GM12878 (cell line): Measurements from ENCODE around the gene TRH.

Source experiments
- BCL11A ChIP-seq: IDR thresholded peaks from 2 replicates; pipeline ENCODE4 v1.6.1; 2011; ENCODE audit warnings: low read depth, low read length
- BCLAF1 ChIP-seq: fragments of 450-650 bp; IDR thresholded peaks from 2 replicates; pipeline ENCODE4 v1.6.1; 2017; ENCODE audit warnings: antibody characterized with exemption, mild to moderate bottlenecking, moderate library complexity
- CTCF ChIP-seq, 3 experiments: IDR thresholded peaks in 2 of 3; conservative IDR thresholded peaks in 1 of 3; 2 replicates each; pipeline ENCODE4 v1.5.1; 2011; ENCODE audit warnings: low read depth in 3 of 3, low read length in 3 of 3, mild to moderate bottlenecking in 3 of 3, control low read depth in 2 of 3, moderate library complexity in 2 of 3, inconsistent platforms in 1 of 3, mixed read lengths in 1 of 3; ENCODE audit not compliant: control insufficient read depth in 2 of 3, insufficient read depth in 1 of 3; ENCODE audit errors: extremely low read depth in 1 of 3
- EZH2 ChIP-seq: IDR thresholded peaks from 2 replicates; pipeline ENCODE4 v1.6.1; 2012; ENCODE audit warnings: low read depth, mild to moderate bottlenecking, control low read depth, inconsistent platforms, low read length, borderline replicate concordance; ENCODE audit not compliant: control insufficient read depth
- FOXK2 ChIP-seq: fragments of 450-650 bp; IDR thresholded peaks from 2 replicates; pipeline ENCODE4 v1.6.1; 2017; ENCODE audit warnings: mild to moderate bottlenecking, moderate library complexity
- HCFC1 ChIP-seq: fragments of 150-350 bp; IDR thresholded peaks from 2 replicates; pipeline ENCODE4 v1.6.1; 2014; ENCODE audit warnings: low read length
- HSF1 ChIP-seq: fragments of 150-350 bp; IDR thresholded peaks from 2 replicates; pipeline ENCODE4 v1.6.1; 2014; ENCODE audit warnings: mild to moderate bottlenecking, low read depth, low read length
- IKZF2 ChIP-seq, 2 experiments: fragments of 450-650 bp; IDR thresholded peaks; 2 replicates each; pipeline ENCODE4 v1.6.1; 2017; ENCODE audit warnings: mild to moderate bottlenecking in 2 of 2, moderate library complexity in 2 of 2
- POLR2A ChIP-seq: IDR thresholded peaks from 2 replicates; pipeline ENCODE4 v1.6.1; 2011; ENCODE audit warnings: low read depth, mild to moderate bottlenecking, low read length
- POLR2AphosphoS5 ChIP-seq: IDR thresholded peaks from 2 replicates; pipeline ENCODE4 v1.6.1; 2011; ENCODE audit warnings: mild to moderate bottlenecking, low read length, inconsistent platforms
- TCF7 ChIP-seq: IDR thresholded peaks from 2 replicates; pipeline ENCODE4 v1.6.1; 2014; ENCODE audit warnings: antibody characterized with exemption, borderline replicate concordance
- TF ChIP-seq, protein P1 (sequence below): IDR thresholded peaks from 2 replicates; pipeline ENCODE4 v1.6.1; 2012; ENCODE audit warnings: mild to moderate bottlenecking, low read depth, low read length

DNA sequence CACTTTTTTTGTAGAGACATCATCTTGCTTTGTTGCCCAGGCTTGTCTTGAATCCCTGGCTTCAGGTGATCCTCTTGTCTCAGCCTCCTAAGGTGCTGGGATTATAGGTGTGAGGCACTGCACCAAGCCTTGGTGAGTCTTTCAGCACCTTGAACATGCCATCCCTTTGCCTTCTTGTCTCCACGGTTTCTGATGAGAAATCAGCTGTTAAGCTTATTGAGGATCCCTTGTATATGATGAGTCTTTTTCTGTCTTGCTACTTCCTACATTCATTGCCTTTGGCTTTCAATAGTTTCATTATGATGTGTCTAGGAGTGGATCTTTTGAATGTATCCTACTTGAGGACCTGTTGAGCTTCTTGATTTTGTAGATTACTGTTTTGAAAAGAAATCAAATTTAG lies 45.1 kb upstream of the TRH start:
- no peak for TF ChIP-seq CTCF (IDR thresholded peaks at IDR 0.05 in 2 of 3, conservative IDR thresholded peaks at IDR 0.05 in 1 of 3; ENCODE audit: control insufficient read depth in 2 of 3, extremely low read depth in 1 of 3, insufficient read depth in 1 of 3, low read depth in 3 of 3, low read length in 3 of 3)
- no peak for TF ChIP-seq POLR2A
- TF ChIP-seq HCFC1, result no peak
- TF ChIP-seq BCL11A, result no peak
- no peak for TF ChIP-seq EZH2
- TF ChIP-seq POLR2AphosphoS5, result no peak
- TF ChIP-seq, protein P1, sequence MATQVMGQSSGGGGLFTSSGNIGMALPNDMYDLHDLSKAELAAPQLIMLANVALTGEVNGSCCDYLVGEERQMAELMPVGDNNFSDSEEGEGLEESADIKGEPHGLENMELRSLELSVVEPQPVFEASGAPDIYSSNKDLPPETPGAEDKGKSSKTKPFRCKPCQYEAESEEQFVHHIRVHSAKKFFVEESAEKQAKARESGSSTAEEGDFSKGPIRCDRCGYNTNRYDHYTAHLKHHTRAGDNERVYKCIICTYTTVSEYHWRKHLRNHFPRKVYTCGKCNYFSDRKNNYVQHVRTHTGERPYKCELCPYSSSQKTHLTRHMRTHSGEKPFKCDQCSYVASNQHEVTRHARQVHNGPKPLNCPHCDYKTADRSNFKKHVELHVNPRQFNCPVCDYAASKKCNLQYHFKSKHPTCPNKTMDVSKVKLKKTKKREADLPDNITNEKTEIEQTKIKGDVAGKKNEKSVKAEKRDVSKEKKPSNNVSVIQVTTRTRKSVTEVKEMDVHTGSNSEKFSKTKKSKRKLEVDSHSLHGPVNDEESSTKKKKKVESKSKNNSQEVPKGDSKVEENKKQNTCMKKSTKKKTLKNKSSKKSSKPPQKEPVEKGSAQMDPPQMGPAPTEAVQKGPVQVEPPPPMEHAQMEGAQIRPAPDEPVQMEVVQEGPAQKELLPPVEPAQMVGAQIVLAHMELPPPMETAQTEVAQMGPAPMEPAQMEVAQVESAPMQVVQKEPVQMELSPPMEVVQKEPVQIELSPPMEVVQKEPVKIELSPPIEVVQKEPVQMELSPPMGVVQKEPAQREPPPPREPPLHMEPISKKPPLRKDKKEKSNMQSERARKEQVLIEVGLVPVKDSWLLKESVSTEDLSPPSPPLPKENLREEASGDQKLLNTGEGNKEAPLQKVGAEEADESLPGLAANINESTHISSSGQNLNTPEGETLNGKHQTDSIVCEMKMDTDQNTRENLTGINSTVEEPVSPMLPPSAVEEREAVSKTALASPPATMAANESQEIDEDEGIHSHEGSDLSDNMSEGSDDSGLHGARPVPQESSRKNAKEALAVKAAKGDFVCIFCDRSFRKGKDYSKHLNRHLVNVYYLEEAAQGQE, result no peak
- no peak for TF ChIP-seq FOXK2
- no peak for TF ChIP-seq BCLAF1
- TF ChIP-seq IKZF2 (IDR thresholded peaks at IDR 0.05), result no peak
- TF ChIP-seq TCF7, result no peak
- TF ChIP-seq HSF1, result no peak
